ENCODE data around the gene ANKS1B. TPM values are rescaled to one million over a fixed set of nuclear protein-coding genes. Genes with fewer than 3 reads are reported as not detected.
"Not testable (repeated sequence)": the region's sequence is repeated elsewhere in the genome, so short reads cannot be mapped to it uniquely, and the experiment has no call there.

Gene ANKS1B
- polyA plus RNA-seq, 1 experiment, result 0.27 TPM

GRCh38 chr12:98845957-98846356 is 1138.8 kb downstream of the ANKS1B start:
- Histone ChIP-seq H3K4me3 (ENCODE audit: low read depth, low read length) (no peak overlapping the region), H3K36me3 (ENCODE audit: control insufficient read depth, insufficient read depth, low read length) (no peaks in the 10 kb centered on the region), H3K27me3 (ENCODE audit: control insufficient read depth, insufficient read depth, low read length) (no peaks in the 10 kb centered on the region)
- TF ChIP-seq, protein P1, sequence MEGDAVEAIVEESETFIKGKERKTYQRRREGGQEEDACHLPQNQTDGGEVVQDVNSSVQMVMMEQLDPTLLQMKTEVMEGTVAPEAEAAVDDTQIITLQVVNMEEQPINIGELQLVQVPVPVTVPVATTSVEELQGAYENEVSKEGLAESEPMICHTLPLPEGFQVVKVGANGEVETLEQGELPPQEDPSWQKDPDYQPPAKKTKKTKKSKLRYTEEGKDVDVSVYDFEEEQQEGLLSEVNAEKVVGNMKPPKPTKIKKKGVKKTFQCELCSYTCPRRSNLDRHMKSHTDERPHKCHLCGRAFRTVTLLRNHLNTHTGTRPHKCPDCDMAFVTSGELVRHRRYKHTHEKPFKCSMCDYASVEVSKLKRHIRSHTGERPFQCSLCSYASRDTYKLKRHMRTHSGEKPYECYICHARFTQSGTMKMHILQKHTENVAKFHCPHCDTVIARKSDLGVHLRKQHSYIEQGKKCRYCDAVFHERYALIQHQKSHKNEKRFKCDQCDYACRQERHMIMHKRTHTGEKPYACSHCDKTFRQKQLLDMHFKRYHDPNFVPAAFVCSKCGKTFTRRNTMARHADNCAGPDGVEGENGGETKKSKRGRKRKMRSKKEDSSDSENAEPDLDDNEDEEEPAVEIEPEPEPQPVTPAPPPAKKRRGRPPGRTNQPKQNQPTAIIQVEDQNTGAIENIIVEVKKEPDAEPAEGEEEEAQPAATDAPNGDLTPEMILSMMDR (IDR thresholded peaks at IDR 0.05; ENCODE audit: insufficient read depth, low read depth, low read length), result no peak
- ChIA-PET CTCF (no interaction called here), POLR2A (no interaction called here)
- no peak for DNase-seq (ENCODE audit: low read depth)

DNA sequence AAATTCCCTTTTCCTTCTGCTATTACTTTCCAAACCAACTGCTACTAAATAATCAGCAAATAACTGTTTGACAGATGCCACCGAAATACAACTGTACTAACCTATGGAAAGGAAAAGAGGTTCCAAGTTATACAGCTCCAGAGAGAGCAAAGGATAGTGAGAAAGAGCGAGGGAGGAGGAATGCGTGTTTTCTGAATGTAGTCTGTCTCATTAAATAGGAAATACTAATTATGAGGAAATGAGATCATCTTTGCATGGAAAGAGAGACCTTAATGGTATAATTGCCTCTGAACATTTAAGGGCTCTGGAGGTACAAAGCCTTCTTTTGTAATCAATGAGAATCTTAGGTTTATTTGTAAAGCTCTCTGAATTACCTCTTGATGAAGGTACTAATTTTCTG is 1144.4 kb downstream of the ANKS1B start:
- TF ChIP-seq, protein P1 (IDR thresholded peaks at IDR 0.05; ENCODE audit: insufficient read depth, low read depth, low read length), result no peak
- ChIA-PET CTCF (no interaction called here), POLR2A (no interaction called here)
- Histone ChIP-seq H3K36me3 (ENCODE audit: control insufficient read depth, insufficient read depth, low read length) (no peaks in the 10 kb centered on the region), H3K4me3 (ENCODE audit: low read depth, low read length) (no peak overlapping the region), H3K27me3 (ENCODE audit: control insufficient read depth, insufficient read depth, low read length) (no peaks in the 10 kb centered on the region; the same call in 1 of the 2 replicates)
- DNase-seq (ENCODE audit: low read depth), result no peak

DNA sequence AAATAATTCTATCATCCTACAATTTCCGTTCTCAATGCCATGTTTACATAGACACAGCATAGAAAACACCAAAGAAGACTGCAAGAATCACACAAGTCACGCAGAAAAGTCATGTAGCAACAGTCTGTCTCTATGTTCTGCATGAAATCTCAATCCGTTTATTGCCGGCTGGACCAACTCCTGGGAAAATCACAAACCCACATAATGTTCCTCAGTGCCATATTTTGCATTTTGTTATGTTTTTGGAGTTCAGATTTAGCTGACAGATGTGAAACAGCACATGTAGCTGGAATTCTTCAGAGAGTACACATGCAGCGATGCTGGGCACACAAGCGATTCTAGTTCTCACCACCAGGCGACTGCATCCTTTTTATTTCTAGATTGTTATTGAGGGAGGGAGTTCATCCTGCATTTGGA is 1146.5 kb downstream of the ANKS1B start:
- no peak for DNase-seq (ENCODE audit: low read depth)
- TF ChIP-seq, protein P1 (IDR thresholded peaks at IDR 0.05; ENCODE audit: insufficient read depth, low read depth, low read length), result no peak
- POLR2A ChIA-PET, result no interaction called here

GRCh38 chr12:98837134-98837752 is 1147.5 kb downstream of the ANKS1B start:
- H3K4me3 ChIP-seq (ENCODE audit: low read depth, low read length); POLR2A ChIA-PET; H3K27me3 ChIP-seq (ENCODE audit: control insufficient read depth, insufficient read depth, low read length); DNase-seq (ENCODE audit: low read depth); H3K36me3 ChIP-seq (ENCODE audit: control insufficient read depth, insufficient read depth, low read length); CTCF ChIA-PET: not testable (repeated sequence)

More for the DNA sequence above, 1146.5 kb downstream of the ANKS1B start:
- no peaks in the 10 kb centered on the region for H3K36me3 ChIP-seq (ENCODE audit: control insufficient read depth, insufficient read depth, low read length)
- no peaks in the 10 kb centered on the region; the same call in 1 of the 2 replicates for H3K27me3 ChIP-seq (ENCODE audit: control insufficient read depth, insufficient read depth, low read length)
- CTCF ChIA-PET, result interaction anchor here (0.8 kb wide), 1 partner anchor 38 kb away, joined by 3 read pairs; no protein-coding TSS in a partner anchor
- no peak overlapping the region for H3K4me3 ChIP-seq (ENCODE audit: low read depth, low read length)

DNA sequence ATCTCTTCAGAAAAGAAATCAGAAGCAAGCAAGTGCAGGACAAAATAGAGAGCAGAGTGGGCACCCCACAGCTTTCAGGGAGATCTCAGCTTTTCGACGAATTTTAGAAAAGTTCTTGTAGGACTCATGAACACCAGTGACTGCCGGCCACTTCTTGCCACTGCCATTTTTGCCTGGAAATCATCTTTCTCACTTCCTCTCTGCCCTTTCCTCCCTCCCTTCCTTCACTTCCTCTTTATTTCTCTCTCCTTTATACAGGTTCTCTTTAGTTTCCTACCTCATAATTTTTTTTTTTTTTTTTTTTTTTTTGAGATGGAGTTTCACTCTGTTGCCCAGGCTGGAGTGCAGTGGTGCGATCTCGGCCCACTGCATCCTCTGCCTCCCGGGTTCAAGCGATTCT is 1154.1 kb downstream of the ANKS1B start:
- CTCF ChIA-PET, result no interaction called here
- POLR2A ChIA-PET, result no interaction called here
- H3K4me3 ChIP-seq (ENCODE audit: low read depth, low read length), result no peak overlapping the region
- no peaks in the 10 kb centered on the region for H3K36me3 ChIP-seq (ENCODE audit: control insufficient read depth, insufficient read depth, low read length)
- no peak for DNase-seq (ENCODE audit: low read depth)
- TF ChIP-seq, protein P1 (IDR thresholded peaks at IDR 0.05; ENCODE audit: insufficient read depth, low read depth, low read length), result no peak
- no peaks in the 10 kb centered on the region for H3K27me3 ChIP-seq (ENCODE audit: control insufficient read depth, insufficient read depth, low read length)
